Caki2 (cell line): ENCODE data around the gene PSMA1. TPM values are rescaled to one million over a fixed set of nuclear protein-coding genes. Genes with fewer than 3 reads are reported as not detected.

Experiments
- DNase-seq: peaks from one replicate; pipeline ENCODE4 v3.0.0-alpha.2; 2015; ENCODE audit warnings: low read depth
- in situ Hi-C: cut with HindIII; loops from 2 replicates; pipeline ENCODE4 v1.10.0; 2016; ENCODE audit warnings: low sequenced_read_pairs, low pct_unique_long_range_greater_than_20kb, mixed read lengths
- total RNA-seq: library from RNA; depleted of rRNA; stranded (reverse); fragments of >200 nt; shearing (Covaris generic); gene quantifications from 2 replicates; pipeline ENCODE4 v1.2.3, GENCODE V29; 2014; ENCODE audit warnings: low replicate concordance; rRNA removed

Gene PSMA1
- total RNA-seq, 1 experiment from 2014 or later, result 406 TPM

DNA sequence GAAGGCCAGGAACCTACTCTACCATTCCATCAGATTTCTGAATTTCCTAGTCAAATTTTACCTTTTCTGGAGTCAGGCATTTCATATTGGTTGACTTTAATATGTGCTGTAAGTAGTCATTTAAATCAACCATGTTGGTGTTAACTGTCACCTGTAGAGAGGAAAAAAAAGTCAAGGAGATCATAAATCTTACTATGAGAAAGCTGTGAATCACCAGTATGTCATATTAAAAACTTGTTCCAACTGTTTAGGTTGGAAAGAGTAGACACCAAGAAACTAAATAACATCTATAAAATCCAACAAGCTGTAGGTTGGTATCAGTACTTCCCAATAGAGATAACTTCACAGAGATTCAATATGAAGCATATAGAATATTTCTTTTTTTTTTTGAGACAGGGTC is 60.0 kb downstream of the PSMA1 start:
- in situ Hi-C loops, result no loop called here
- no peak for DNase-seq

GRCh38 chr11:14458377-14458776 is 61.8 kb downstream of the PSMA1 start:
- in situ Hi-C loops, result no loop called here
- no peak for DNase-seq

GRCh38 chr11:14455648-14456430 is 64.3 kb downstream of the PSMA1 start:
- DNase-seq, result no peak
- in situ Hi-C loops, result no loop called here

Other genes starting within 250 kb of the PSMA1 start
- 141 and 193 TPM in 2 replicates for gene RRAS2, start 161.2 kb downstream of the PSMA1 start, total RNA-seq
- gene COPB1, start 20.6 kb downstream of the PSMA1 start, total RNA-seq, result 248 and 274 TPM in 2 replicates
- gene PDE3B, start 123.4 kb upstream of the PSMA1 start, total RNA-seq, result 0.54 and 1.6 TPM in 2 replicates